ENCODE measurements around the gene ZNF664. TPM values are rescaled to one million over a fixed set of nuclear protein-coding genes. Genes with fewer than 3 reads are reported as not detected.

Gene ZNF664
- total and polyA plus RNA-seq, 12 donors, result 36.9 to 94.6 (median 76.9) TPM

DNA sequence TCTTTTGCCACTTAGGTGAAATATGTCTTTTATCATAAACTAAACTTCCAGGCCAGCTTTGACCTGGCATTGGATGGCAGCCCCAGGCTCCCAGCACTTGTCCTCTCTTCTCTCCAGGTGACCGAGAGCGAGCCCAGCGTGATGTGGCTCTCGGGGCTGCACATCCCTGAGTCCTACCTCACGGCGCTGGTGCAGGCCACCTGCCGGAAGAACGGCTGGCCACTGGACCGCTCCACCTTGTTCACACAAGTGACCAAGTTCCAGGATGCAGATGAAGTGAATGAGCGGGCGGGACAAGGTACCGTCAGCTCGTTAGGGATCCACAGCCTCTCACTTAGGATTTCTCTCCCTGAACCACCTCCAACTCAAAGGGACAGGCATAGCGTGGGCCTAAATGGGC is 39.8 kb upstream of the ZNF664 start:
- Histone ChIP-seq H3K9me3 (no peaks in the 10 kb centered on the region), H3K36me3 (peaks cover 0 to 39% (median 11%) of the 10 kb centered on the region in 9 donors), H3K4me3 (no peak overlapping the region), H3K27me3 (peaks cover 0 to 2% (median 0%) of the 10 kb centered on the region in 7 donors), H3K4me1 (peaks cover 0 to 4% (median 0%) of the 10 kb centered on the region in 9 donors), H3K27ac (no peak overlapping the region)
- no peak for DNase-seq
- no peak for ATAC-seq
- intact Hi-C loops (cut with DNase I), result no loop called here
- TF ChIP-seq, protein P1, sequence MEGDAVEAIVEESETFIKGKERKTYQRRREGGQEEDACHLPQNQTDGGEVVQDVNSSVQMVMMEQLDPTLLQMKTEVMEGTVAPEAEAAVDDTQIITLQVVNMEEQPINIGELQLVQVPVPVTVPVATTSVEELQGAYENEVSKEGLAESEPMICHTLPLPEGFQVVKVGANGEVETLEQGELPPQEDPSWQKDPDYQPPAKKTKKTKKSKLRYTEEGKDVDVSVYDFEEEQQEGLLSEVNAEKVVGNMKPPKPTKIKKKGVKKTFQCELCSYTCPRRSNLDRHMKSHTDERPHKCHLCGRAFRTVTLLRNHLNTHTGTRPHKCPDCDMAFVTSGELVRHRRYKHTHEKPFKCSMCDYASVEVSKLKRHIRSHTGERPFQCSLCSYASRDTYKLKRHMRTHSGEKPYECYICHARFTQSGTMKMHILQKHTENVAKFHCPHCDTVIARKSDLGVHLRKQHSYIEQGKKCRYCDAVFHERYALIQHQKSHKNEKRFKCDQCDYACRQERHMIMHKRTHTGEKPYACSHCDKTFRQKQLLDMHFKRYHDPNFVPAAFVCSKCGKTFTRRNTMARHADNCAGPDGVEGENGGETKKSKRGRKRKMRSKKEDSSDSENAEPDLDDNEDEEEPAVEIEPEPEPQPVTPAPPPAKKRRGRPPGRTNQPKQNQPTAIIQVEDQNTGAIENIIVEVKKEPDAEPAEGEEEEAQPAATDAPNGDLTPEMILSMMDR (IDR thresholded peaks at IDR 0.05), result no peak
- 91 to 94% methylated on average over 14 of the region's 14 CpGs for WGBS, 2 donors

DNA sequence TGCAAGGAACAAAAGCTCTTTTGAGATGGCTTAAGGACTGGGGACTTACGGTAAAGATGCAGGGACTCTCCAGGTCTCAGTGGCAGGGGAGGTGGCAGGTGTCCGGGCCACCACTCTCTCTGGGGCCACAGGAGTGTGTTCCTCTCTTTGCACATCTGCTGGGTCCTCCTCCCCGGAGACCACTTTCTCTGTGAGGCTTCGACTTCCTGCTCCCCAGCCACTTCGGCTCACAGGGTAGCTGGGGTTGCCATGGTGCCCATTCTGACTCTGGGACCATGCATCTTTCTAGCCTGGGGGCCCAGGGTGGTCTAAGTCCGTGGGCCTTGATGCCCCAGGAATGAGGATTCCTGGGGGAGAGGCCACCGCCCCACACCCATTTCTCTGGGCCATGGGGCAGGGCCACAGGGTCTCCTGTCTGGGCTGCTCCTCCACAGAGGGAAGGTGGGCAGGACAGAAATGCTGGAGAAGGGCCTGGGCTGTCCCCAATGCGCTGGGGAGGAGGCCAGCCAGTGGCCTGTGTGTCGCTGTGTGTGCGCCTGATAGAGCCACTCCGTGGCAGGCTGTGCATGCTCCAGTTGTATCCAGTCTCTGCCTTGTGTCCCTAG is 38.9 kb upstream of the ZNF664 start:
- TF ChIP-seq, protein P1 (IDR thresholded peaks at IDR 0.05), result no peak
- Histone ChIP-seq H3K36me3 (peaks cover 0 to 41% (median 11%) of the 10 kb centered on the region in 9 donors), H3K4me3 (no peak overlapping the region), H3K27ac (no peak overlapping the region), H3K27me3 (peaks cover 0 to 2% (median 0%) of the 10 kb centered on the region in 7 donors), H3K9me3 (no peaks in the 10 kb centered on the region), H3K4me1 (peaks cover 0 to 8% (median 0%) of the 10 kb centered on the region in 9 donors)
- ATAC-seq, result peak in 1 of 8 donors; percentile 25
- WGBS, 2 donors, result 86% methylated on average over 11 of the region's 11 CpGs
- no peak for DNase-seq
- intact Hi-C loops (cut with DNase I), result no loop called here

GRCh38 chr12:123934829-123935228 is 38.2 kb upstream of the ZNF664 start:
- no peak overlapping the region for H3K4me3 ChIP-seq
- TF ChIP-seq, protein P1 (IDR thresholded peaks at IDR 0.05), result no peak
- H3K27ac ChIP-seq, result no peak overlapping the region
- WGBS, 2 donors, result 76 to 81% methylated on average over 9 of the region's 9 CpGs
- no peaks in the 10 kb centered on the region for H3K9me3 ChIP-seq
- intact Hi-C loops (cut with DNase I), result no loop called here
- H3K27me3 ChIP-seq, result peaks cover 0 to 2% (median 0%) of the 10 kb centered on the region in 7 donors
- ATAC-seq (no peak), DNase-seq (no peak)
- peaks cover 0 to 8% (median 0%) of the 10 kb centered on the region in 9 donors for H3K4me1 ChIP-seq
- peaks cover 0 to 48% (median 11%) of the 10 kb centered on the region in 9 donors for H3K36me3 ChIP-seq

DNA sequence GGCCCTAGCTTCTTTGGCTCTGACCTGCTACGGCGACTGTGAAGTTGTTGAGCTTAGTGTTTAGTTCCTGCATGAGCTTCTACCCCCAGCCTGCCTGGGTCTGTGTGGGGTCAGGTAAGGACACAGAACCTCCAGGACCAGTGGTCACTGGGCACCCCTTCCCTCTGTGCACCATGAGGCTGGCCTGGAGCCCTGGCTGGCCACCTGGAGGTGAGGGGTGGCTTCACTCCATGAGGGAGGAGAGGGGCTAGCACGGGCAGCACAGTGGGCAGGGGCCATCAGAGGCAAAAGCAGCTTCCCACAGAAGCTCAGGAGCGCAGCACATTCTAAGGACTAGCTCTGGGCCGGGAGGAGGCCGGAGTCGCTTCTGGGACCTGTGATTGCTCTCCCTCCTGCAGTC is 37.1 kb upstream of the ZNF664 start:
- 93 to 96% methylated on average over 7 of the region's 7 CpGs for WGBS, 2 donors
- ATAC-seq (peak in 1 of 8 donors; percentile 27), DNase-seq (no peak)
- intact Hi-C loops (cut with DNase I), result no loop called here
- TF ChIP-seq, protein P1 (IDR thresholded peaks at IDR 0.05), result no peak
- H3K4me1 ChIP-seq, result peaks cover 0 to 8% (median 0%) of the 10 kb centered on the region in 9 donors
- no peaks in the 10 kb centered on the region for H3K27me3 ChIP-seq
- H3K36me3 ChIP-seq, result peaks cover 0 to 60% (median 12%) of the 10 kb centered on the region in 9 donors
- no peaks in the 10 kb centered on the region for H3K9me3 ChIP-seq
- H3K27ac ChIP-seq, result no peak overlapping the region
- no peak overlapping the region for H3K4me3 ChIP-seq

Data from heart right ventricle (tissue), 16 donors.